ENCODE results near the gene PTPRA. TPM values are rescaled to one million over a fixed set of nuclear protein-coding genes. Genes with fewer than 3 reads are reported as not detected.

PTPRA gene
- total and polyA plus RNA-seq, 2 donors (not counting 3 experiments of a cell fraction or from before 2014, with no cell fraction given) = 43.2 to 53.4 TPM

DNA sequence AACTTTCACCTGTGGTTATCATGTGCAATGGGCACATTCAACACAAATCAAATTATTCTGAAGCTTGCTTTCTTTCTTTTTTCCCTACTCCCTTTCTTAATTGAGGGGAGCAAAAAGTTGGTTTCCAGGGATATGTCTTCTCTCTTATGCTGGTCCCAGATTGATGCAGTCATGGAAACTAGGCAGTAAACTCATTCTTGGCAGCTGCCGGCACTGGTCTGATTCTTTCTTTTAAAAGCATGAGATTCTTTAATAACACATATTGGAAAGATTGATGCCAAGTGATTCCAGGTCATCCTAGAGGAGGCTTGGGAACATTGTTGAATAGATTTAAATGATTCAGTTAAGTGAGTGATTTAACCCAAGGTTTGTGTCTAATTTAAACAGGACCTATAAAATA, 29.0 kb downstream of the PTPRA start:
- no peaks in the 10 kb centered on the region for H3K9me3 ChIP-seq (replicated peaks; ENCODE audit: control insufficient read depth, insufficient read depth, low read length)
- TF ChIP-seq GATA2 (IDR thresholded peaks at IDR 0.05; ENCODE audit: insufficient read depth, insufficient read length, low read depth, low read length) (no peak), POLR2A (IDR thresholded peaks at IDR 0.05; ENCODE audit: low read depth, low read length) (no peak), POLR2AphosphoS5 (IDR thresholded peaks at IDR 0.05; ENCODE audit: insufficient read depth, low read depth, low read length) (no peak), EZH2 (IDR thresholded peaks at IDR 0.05; ENCODE audit: borderline replicate concordance, low read depth, low read length, severe bottlenecking) (no peak), FOS (IDR thresholded peaks at IDR 0.05; ENCODE audit: borderline replicate concordance, insufficient read depth, low read length) (no peak)
- TF ChIP-seq, protein P1, sequence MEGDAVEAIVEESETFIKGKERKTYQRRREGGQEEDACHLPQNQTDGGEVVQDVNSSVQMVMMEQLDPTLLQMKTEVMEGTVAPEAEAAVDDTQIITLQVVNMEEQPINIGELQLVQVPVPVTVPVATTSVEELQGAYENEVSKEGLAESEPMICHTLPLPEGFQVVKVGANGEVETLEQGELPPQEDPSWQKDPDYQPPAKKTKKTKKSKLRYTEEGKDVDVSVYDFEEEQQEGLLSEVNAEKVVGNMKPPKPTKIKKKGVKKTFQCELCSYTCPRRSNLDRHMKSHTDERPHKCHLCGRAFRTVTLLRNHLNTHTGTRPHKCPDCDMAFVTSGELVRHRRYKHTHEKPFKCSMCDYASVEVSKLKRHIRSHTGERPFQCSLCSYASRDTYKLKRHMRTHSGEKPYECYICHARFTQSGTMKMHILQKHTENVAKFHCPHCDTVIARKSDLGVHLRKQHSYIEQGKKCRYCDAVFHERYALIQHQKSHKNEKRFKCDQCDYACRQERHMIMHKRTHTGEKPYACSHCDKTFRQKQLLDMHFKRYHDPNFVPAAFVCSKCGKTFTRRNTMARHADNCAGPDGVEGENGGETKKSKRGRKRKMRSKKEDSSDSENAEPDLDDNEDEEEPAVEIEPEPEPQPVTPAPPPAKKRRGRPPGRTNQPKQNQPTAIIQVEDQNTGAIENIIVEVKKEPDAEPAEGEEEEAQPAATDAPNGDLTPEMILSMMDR (IDR thresholded peaks at IDR 0.05; ENCODE audit: extremely low read depth in 1 of 2, insufficient read depth in 1 of 2, low read depth in 1 of 2, low read length in 2 of 2) = no peak
- H3K27me3 ChIP-seq (ENCODE audit: control insufficient read depth in 2 of 2, insufficient read depth in 2 of 2, low read length in 2 of 2) = no peaks in the 10 kb centered on the region
- intact Hi-C loops (cut with micrococcal nuclease) = no loop called here
- H3K27ac ChIP-seq (ENCODE audit: insufficient read depth, low read depth, low read length) = no peak overlapping the region
- H3K9ac ChIP-seq (replicated peaks; ENCODE audit: extremely low read depth, insufficient read depth, low read length) = no peak overlapping the region
- no peaks in the 10 kb centered on the region for H3K9me1 ChIP-seq (replicated peaks; ENCODE audit: control insufficient read depth, extremely low read depth, insufficient read depth, low read length)
- no peak overlapping the region for H3K4me2 ChIP-seq (ENCODE audit: insufficient read depth, low read length)
- peaks cover 32% of the 10 kb centered on the region for H3K79me2 ChIP-seq (ENCODE audit: control insufficient read depth, insufficient read depth, low read length)
- ChIA-PET POLR2A (no interaction called here), CTCF (interaction anchor here (1.0 kb wide), 1 partner anchor 14 kb away, joined by 3 read pairs; no protein-coding TSS in a partner anchor)
- BruUV-seq (replicated peaks) = no TSS peak
- peaks cover 2% of the 10 kb centered on the region for H4K20me1 ChIP-seq (replicated peaks; ENCODE audit: control insufficient read depth, extremely low read depth, insufficient read depth, low read length)
- DNase-seq (ENCODE audit: low read depth, low spot score) = no peak
- H2AFZ ChIP-seq (ENCODE audit: low read depth, low read length) = no peak overlapping the region
- dilution Hi-C loops (cut with MboI; ENCODE audit: extremely low pct_ligation_motif_present, low sequenced_read_pairs) = no loop called here
- no peaks in the 10 kb centered on the region for H3K4me1 ChIP-seq (ENCODE audit: control insufficient read depth, extremely low read depth, insufficient read depth, low read length)
- H3K4me3 ChIP-seq (replicated peaks in 1 of 3; ENCODE audit: insufficient read depth in 1 of 3, low read depth in 1 of 3, low read length in 3 of 3) = no peak overlapping the region
- H3K36me3 ChIP-seq (ENCODE audit: control insufficient read depth in 2 of 2, extremely low read depth in 1 of 2, insufficient read depth in 2 of 2, low read length in 2 of 2) = no peaks in the 10 kb centered on the region
- FAIRE-seq = no peak

DNA sequence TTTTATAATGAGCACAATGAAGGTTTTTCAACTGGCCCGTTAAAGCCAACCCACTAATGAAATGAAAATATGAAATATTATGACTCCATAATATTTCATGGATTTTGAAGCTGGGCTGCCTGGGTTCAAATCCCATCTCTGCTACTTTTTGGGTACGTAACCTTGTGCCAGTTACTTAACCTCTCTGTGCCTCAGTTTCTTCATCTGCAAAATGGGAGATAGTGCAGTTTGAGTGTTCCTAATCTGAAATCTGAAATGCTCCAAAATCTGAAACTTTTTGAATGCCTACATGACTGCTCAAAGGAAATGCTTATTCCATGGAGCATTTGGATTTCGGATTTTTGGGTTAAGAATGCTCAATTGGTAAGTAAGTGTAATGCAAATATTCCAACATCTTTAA, 29.5 kb downstream of the PTPRA start:
- no peak overlapping the region for H3K27ac ChIP-seq (ENCODE audit: insufficient read depth, low read depth, low read length)
- no TSS peak for BruUV-seq (replicated peaks)
- POLR2A ChIA-PET = no interaction called here

More for the DNA sequence above, 29.5 kb downstream of the PTPRA start:
- intact Hi-C loops (cut with micrococcal nuclease) (no loop called here), dilution Hi-C loops (cut with MboI; ENCODE audit: extremely low pct_ligation_motif_present, low sequenced_read_pairs) (no loop called here)
- H3K4me3 ChIP-seq (replicated peaks in 1 of 3; ENCODE audit: insufficient read depth in 1 of 3, low read depth in 1 of 3, low read length in 3 of 3) = no peak overlapping the region
- TF ChIP-seq, protein P2, sequence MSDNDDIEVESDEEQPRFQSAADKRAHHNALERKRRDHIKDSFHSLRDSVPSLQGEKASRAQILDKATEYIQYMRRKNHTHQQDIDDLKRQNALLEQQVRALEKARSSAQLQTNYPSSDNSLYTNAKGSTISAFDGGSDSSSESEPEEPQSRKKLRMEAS (IDR thresholded peaks at IDR 0.05; ENCODE audit: insufficient read depth, insufficient read length) = no peak
- TF ChIP-seq GATA2 (IDR thresholded peaks at IDR 0.05; ENCODE audit: insufficient read depth, insufficient read length, low read depth, low read length) = no peak
- H4K20me1 ChIP-seq (replicated peaks; ENCODE audit: control insufficient read depth, extremely low read depth, insufficient read depth, low read length) = peaks cover 2% of the 10 kb centered on the region
- CTCF ChIA-PET = no interaction called here
- no peak overlapping the region for H2AFZ ChIP-seq (ENCODE audit: low read depth, low read length)
- H3K9ac ChIP-seq (replicated peaks; ENCODE audit: extremely low read depth, insufficient read depth, low read length) = no peak overlapping the region
- H3K79me2 ChIP-seq (ENCODE audit: control insufficient read depth, insufficient read depth, low read length) = peaks cover 28% of the 10 kb centered on the region
- H3K36me3 ChIP-seq (ENCODE audit: control insufficient read depth in 2 of 2, extremely low read depth in 1 of 2, insufficient read depth in 2 of 2, low read length in 2 of 2) = no peaks in the 10 kb centered on the region
- FAIRE-seq (peak; percentile 15), DNase-seq (ENCODE audit: low read depth, low spot score) (no peak)
- no peaks in the 10 kb centered on the region for H3K9me3 ChIP-seq (replicated peaks; ENCODE audit: control insufficient read depth, insufficient read depth, low read length)
- H3K27me3 ChIP-seq (ENCODE audit: control insufficient read depth in 2 of 2, insufficient read depth in 2 of 2, low read length in 2 of 2) = no peaks in the 10 kb centered on the region
- no peak overlapping the region for H3K4me2 ChIP-seq (ENCODE audit: insufficient read depth, low read length)
- H3K9me1 ChIP-seq (replicated peaks; ENCODE audit: control insufficient read depth, extremely low read depth, insufficient read depth, low read length) = no peaks in the 10 kb centered on the region
- H3K4me1 ChIP-seq (ENCODE audit: control insufficient read depth, extremely low read depth, insufficient read depth, low read length) = no peaks in the 10 kb centered on the region

Measured in endothelial cell of umbilical vein (primary cell).